ENCODE data around the gene ATP2A3.

Gene ATP2A3

GRCh38 chr17:3895354-3895753 is 68.9 kb downstream of the ATP2A3 start:
- no peak overlapping the region for H3K4me3 ChIP-seq (ENCODE audit: low read length)
- no peak for DNase-seq (ENCODE audit: low read depth)
- TF ChIP-seq CTCF (IDR thresholded peaks at IDR 0.05; ENCODE audit: insufficient read depth, low read depth, low read length, missing control alignments), result no peak

DNA sequence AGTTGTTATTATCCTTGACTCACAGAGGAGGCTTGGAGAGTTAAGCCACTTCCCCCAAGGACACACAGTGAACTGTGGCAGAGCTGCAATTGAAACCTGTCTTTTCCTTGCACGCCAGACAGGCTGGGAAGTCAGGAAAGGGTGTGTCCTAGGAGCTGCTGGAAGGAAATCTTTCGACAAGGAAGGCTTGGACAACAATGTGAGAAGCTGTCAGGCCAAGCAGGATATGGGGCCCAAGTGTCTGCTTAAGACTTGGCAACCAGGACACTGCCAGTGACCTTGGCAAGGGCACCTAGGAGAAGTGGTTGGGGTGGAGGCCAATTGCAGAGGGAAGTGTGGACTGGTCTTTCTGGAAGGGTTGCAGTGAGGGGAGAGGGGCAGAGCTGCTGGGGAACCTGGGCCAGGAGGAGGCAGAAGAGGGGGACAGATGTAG is 69.3 kb downstream of the ATP2A3 start:
- no peak for TF ChIP-seq CTCF (IDR thresholded peaks at IDR 0.05; ENCODE audit: insufficient read depth, low read depth, low read length, missing control alignments)
- no peak overlapping the region for H3K4me3 ChIP-seq (ENCODE audit: low read length)
- peak; percentile 78 for DNase-seq (ENCODE audit: low read depth)

DNA sequence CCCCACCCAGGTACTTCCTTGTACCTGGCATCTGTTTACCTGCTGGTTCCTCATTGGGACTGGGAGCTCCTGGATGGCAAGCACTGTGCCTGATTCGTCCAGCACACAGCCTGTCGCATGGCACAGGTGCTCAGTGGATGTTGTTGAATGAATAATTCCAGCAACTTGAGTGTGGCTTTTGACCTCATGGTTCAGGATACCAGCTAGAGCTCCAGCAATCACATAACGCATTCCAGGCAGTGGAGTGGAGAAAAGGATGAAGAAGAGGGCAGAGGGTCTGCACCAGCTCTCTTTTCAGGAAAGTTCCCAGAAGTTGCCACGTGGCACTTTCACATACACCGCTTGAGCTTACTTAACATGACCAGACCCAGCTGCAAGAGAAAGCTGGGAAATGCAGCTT is 70.0 kb downstream of the ATP2A3 start:
- no peak for TF ChIP-seq CTCF (IDR thresholded peaks at IDR 0.05; ENCODE audit: insufficient read depth, low read depth, low read length, missing control alignments)
- no peak for DNase-seq (ENCODE audit: low read depth)
- H3K4me3 ChIP-seq (ENCODE audit: low read length), result no peak overlapping the region

DNA sequence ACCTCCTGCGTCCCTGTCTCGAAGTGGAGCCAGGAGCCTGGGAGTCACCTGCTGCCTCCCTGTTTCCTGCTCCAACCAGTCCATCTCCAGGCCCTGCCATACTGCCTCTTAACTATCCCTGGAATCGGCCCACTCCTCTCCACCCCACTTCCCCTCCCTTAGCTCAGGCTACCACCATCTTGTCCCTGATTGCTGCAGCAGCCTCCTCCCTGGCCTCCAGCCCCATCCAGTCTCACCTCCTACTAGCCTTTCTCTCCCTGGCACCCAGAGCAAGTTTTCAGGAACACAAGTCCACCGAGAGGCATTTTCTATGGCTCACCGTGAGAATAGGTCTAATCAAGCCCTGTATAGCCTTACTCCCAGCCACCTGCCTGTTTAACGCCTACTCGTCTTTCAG is 70.5 kb downstream of the ATP2A3 start:
- H3K4me3 ChIP-seq (ENCODE audit: low read length), result no peak overlapping the region
- no peak for TF ChIP-seq CTCF (IDR thresholded peaks at IDR 0.05; ENCODE audit: insufficient read depth, low read depth, low read length, missing control alignments)
- no peak for DNase-seq (ENCODE audit: low read depth)

- H3K4me3 ChIP-seq (ENCODE audit: low read length), result peak within 1 kb of the TSS; percentile 51
- DNase-seq (ENCODE audit: low read depth), result peak; percentile 81
- no peak for TF ChIP-seq CTCF (IDR thresholded peaks at IDR 0.05; ENCODE audit: insufficient read depth, low read depth, low read length, missing control alignments)
Observed at GRCh38 chr17:3893003-3893719, 71.1 kb downstream of the ATP2A3 start, which contains the start of gene CAMKK1. TSS of gene CAMKK1 (minus strand) at chr17:3893053. CDS start at chr17:3885687, 7,366 bp downstream.

- H3K4me3 ChIP-seq (ENCODE audit: low read length), result peak overlapping the region; percentile 51
- peak; percentile 39 for DNase-seq (ENCODE audit: low read depth)
- TF ChIP-seq CTCF (IDR thresholded peaks at IDR 0.05; ENCODE audit: insufficient read depth, low read depth, low read length, missing control alignments), result no peak
Observed at GRCh38 chr17:3892095-3892998, 71.9 kb downstream of the ATP2A3 start.
